ENCODE data around the gene PLB1. TPM values are rescaled to one million over a fixed set of nuclear protein-coding genes. Genes with fewer than 3 reads are reported as not detected.
A peak's percentile ranks its signal among the peaks of the same experiment; 100 is the strongest.

Gene PLB1
- total and polyA plus RNA-seq, 12 donors: 1.0 to 51.1 (median 8.3) TPM

DNA sequence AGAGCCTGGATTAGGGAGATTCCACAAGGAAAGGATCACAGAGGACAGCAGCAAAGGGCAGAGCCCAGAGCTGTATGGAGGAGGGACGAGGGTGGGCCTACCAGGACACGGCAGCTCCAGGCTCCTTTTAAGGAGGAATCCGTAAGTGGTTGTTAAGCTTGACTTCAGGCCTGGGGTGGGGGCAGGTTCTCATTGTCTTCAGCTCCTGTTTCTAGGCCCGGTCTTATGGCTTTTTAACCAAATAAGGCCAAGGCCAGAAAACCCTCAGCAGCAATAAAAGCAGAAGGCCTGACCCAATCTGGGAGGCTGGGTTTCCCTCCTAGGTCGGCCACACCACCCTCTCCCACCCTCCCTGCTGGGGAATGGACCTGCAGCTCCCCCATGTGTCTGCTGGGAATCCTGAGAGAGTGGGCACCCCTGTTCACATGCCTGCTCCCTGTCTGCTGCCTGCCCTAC, 111.2 kb downstream of the PLB1 start:
- H3K4me1 ChIP-seq (replicated peaks in 1 of 2): peaks cover 0 to 5% of the 10 kb centered on the region in 2 donors
- H3K4me3 ChIP-seq: no peak overlapping the region
- no peaks in the 10 kb centered on the region for H3K36me3 ChIP-seq (replicated peaks in 1 of 2)
- TF ChIP-seq, protein P1, sequence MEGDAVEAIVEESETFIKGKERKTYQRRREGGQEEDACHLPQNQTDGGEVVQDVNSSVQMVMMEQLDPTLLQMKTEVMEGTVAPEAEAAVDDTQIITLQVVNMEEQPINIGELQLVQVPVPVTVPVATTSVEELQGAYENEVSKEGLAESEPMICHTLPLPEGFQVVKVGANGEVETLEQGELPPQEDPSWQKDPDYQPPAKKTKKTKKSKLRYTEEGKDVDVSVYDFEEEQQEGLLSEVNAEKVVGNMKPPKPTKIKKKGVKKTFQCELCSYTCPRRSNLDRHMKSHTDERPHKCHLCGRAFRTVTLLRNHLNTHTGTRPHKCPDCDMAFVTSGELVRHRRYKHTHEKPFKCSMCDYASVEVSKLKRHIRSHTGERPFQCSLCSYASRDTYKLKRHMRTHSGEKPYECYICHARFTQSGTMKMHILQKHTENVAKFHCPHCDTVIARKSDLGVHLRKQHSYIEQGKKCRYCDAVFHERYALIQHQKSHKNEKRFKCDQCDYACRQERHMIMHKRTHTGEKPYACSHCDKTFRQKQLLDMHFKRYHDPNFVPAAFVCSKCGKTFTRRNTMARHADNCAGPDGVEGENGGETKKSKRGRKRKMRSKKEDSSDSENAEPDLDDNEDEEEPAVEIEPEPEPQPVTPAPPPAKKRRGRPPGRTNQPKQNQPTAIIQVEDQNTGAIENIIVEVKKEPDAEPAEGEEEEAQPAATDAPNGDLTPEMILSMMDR (IDR thresholded peaks at IDR 0.05): peak in 3 of 6 experiments; percentile 18 to 24 (median 23)
- no peak for TF ChIP-seq POLR2A (IDR thresholded peaks at IDR 0.05)
- no peaks in the 10 kb centered on the region for H3K9me3 ChIP-seq (replicated peaks in 1 of 3)
- peak in 2 of 7 donors; percentile 36 to 38 for DNase-seq
- intact Hi-C loops (cut with DNase I): loop anchor here in 1 of 2 donors (10.0 kb wide), 1 partner anchor 138 kb away; no protein-coding TSS in a partner anchor
- no peaks in the 10 kb centered on the region for H3K27me3 ChIP-seq
- peak overlapping the region in 1 of 5 donors; percentile 49 for H3K27ac ChIP-seq
- 45 to 60% (median 51%) methylated on average over 4 to 5 of the region's 5 CpGs for WGBS, 4 donors

DNA sequence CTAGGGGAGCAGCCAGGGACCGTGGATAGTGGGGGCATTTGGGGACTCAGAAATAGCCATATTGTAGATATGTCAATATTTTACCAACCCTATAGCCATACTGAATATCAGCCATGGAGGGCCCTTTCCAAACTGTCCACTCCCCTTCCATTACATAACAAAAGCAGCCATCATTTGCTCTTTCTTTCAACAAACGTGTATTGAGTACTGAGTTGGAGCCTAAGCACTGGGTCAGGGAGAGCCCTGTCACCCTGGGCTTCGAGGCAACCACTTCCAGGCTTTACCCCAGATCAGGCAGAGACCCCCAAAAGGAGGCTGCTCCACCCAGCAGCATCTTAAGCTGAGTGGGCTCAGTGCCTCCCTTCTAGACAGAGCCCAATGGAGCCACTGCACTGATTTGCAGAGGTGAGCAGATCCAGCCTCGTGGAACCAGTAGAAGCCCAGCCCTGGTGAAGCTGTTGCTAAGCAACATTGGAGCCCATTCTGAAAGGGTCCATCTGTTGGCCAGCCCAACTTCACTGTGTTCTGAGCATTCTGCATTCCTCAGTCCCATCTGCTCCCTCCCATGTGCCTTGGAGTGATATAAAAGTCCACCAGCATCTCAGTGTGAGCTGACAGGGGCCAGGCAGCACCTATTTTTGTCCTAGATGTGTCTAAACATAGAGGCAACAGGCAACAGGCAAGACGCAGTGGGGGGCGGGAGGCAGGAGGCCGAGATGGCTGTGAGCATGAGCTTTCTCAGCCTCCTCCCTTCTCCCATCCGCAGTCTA, 112.1 kb downstream of the PLB1 start:
- WGBS, 4 donors: 88 to 94% (median 92%) methylated on average over 6 to 8 of the region's 8 CpGs
- Histone ChIP-seq H3K9me3 (replicated peaks in 1 of 3) (no peaks in the 10 kb centered on the region), H3K36me3 (replicated peaks in 1 of 2) (no peaks in the 10 kb centered on the region), H3K27ac (no peak overlapping the region), H3K4me3 (no peak overlapping the region), H3K27me3 (no peaks in the 10 kb centered on the region), H3K4me1 (replicated peaks in 1 of 2) (peaks cover 0 to 5% of the 10 kb centered on the region in 2 donors)
- intact Hi-C loops (cut with DNase I): loop anchor here in 1 of 2 donors (10.0 kb wide), 1 partner anchor 137 kb away; no protein-coding TSS in a partner anchor
- no peak for TF ChIP-seq POLR2A (IDR thresholded peaks at IDR 0.05)
- TF ChIP-seq, protein P1 (IDR thresholded peaks at IDR 0.05): no peak
- DNase-seq: no peak

DNA sequence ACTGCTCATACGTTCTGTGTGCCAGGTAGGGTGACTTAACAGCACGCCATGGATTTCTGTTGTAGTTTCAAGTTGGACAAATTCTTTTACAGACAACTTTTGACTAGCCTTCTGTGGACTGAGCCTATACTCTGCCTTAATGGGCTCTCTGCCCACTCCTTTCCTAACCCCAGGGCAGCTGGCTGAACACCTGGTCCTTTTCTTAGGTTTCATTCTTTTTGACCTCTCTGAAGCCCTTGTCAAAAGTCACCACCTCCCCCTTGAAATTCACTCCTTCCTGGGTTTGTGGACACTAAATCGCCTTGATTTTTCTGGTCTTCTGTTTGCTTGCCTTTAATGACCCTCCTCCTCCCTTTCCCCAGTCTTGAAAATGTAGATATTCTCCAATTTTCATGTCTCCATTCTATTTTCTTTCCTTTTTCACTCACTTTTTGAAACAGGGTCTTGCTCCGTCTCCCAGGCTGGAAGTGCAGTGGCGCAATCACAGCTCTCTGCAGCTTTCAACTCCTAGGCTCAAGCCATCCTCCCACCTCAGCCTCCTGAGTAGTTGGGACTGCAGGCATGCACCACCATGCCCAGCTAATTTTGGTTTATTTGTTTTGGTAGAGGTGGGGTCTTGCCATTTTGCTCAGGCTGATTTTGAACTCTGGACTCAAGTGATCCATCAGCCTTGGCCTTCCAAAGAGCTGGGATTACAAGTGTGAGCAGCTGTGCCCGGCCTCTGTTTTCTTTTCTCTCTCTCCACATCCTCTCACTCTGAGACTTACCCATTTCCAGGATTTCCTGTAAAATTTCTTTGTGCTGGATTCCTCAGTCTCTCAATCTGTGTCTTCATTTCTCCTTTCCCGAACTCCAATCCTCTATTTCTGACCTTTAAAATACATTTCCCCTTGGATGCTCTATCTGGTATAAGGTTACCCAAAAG, 112.9 kb downstream of the PLB1 start:
- Histone ChIP-seq H3K27me3 (no peaks in the 10 kb centered on the region), H3K4me3 (no peak overlapping the region), H3K36me3 (replicated peaks in 1 of 2) (no peaks in the 10 kb centered on the region), H3K9me3 (replicated peaks in 1 of 3) (no peaks in the 10 kb centered on the region), H3K27ac (no peak overlapping the region), H3K4me1 (replicated peaks in 1 of 2) (peaks cover 0 to 5% of the 10 kb centered on the region in 2 donors)
- 86 to 93% (median 87%) methylated on average over 7 of the region's 7 CpGs for WGBS, 4 donors
- DNase-seq: no peak
- intact Hi-C loops (cut with DNase I): loop anchor here in 1 of 2 donors (10.0 kb wide), 1 partner anchor 136 kb away; no protein-coding TSS in a partner anchor
- TF ChIP-seq, protein P1 (IDR thresholded peaks at IDR 0.05): no peak
- no peak for TF ChIP-seq POLR2A (IDR thresholded peaks at IDR 0.05)

Data from adrenal gland (tissue), 12 donors.